Liver (tissue), 3 donors: ENCODE measurements around the gene STK40.

ENCODE experiments used
- RAD21 ChIP-seq, 2 donors: IDR thresholded peaks; 2 replicates each; pipeline ENCODE4 v1.6.1; 2016; ENCODE audit warnings: antibody characterized with exemption in 2 of 2, mild to moderate bottlenecking in 2 of 2
- ZBTB33 ChIP-seq: IDR thresholded peaks from 2 replicates; pipeline ENCODE4 v1.6.1; 2016; ENCODE audit warnings: antibody characterized with exemption
- TF ChIP-seq, protein P1 (sequence below): fragments of 150-350 bp; IDR thresholded peaks from 2 replicates; pipeline ENCODE4 v1.5.1; 2017; ENCODE audit warnings: improper control_type of control experiment, low read depth, low read length; ENCODE audit not compliant: missing input control
- TF ChIP-seq, protein P2 (sequence below): IDR thresholded peaks from 2 replicates; pipeline ENCODE4 v1.6.1; 2016; ENCODE audit warnings: antibody characterized with exemption
- donor health status: healthy.
- donor health status: healthy.

DNA sequence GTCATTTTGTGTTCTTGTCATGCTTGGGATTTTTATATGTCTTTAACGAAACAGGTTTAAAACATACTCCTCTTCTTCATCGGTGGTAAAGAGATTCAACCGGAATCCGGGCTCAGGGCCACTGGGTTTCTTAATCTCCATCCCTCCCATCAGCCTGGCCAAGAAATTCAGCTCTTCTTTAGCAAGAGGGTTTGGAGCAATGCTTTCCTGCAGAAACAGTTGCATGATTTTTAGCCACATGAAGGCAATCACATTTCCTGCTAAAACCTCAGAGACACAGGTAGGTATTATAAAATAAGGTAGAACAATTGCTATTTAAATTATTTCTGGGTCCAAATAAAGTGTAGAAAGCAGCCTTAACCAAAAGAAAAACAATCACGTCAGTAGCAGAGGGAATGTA is 34.7 kb upstream of the STK40 start:
- TF ChIP-seq ZBTB33 (no peak), RAD21 (IDR thresholded peaks at IDR 0.05) (no peak)
- TF ChIP-seq, protein P1, sequence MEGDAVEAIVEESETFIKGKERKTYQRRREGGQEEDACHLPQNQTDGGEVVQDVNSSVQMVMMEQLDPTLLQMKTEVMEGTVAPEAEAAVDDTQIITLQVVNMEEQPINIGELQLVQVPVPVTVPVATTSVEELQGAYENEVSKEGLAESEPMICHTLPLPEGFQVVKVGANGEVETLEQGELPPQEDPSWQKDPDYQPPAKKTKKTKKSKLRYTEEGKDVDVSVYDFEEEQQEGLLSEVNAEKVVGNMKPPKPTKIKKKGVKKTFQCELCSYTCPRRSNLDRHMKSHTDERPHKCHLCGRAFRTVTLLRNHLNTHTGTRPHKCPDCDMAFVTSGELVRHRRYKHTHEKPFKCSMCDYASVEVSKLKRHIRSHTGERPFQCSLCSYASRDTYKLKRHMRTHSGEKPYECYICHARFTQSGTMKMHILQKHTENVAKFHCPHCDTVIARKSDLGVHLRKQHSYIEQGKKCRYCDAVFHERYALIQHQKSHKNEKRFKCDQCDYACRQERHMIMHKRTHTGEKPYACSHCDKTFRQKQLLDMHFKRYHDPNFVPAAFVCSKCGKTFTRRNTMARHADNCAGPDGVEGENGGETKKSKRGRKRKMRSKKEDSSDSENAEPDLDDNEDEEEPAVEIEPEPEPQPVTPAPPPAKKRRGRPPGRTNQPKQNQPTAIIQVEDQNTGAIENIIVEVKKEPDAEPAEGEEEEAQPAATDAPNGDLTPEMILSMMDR, result no peak
- TF ChIP-seq, protein P2, sequence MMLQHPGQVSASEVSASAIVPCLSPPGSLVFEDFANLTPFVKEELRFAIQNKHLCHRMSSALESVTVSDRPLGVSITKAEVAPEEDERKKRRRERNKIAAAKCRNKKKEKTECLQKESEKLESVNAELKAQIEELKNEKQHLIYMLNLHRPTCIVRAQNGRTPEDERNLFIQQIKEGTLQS, result no peak
